Gastrocnemius medialis (tissue), 4 donors: ENCODE data around the gene LELP1. TPM values are rescaled to one million over a fixed set of nuclear protein-coding genes. Genes with fewer than 3 reads are reported as not detected.

Source experiments
- ATAC-seq, 2 donors: fragments of 150-250 bp; one replicate each; pipeline ENCODE4 v1.9.1; 2016
- DNase-seq, 2 donors: peaks; one replicate each; pipeline ENCODE4 v3.0.0-alpha.2; 2019
- H3K27ac ChIP-seq, 4 donors: fragments of 200-600 bp; sonication (generic); 1 replicate in 1 of 4; 2 replicates in 3 of 4; pipeline ENCODE4 v1.5.1; 2016 to 2018; ENCODE audit warnings: mild to moderate bottlenecking in 2 of 4, moderate library complexity in 1 of 4
- H3K27me3 ChIP-seq, 3 donors: fragments of 200-600 bp; sonication (generic) in 2 of 3; 1 replicate in 1 of 3; 2 replicates in 2 of 3; pipeline versions ENCODE4 v1.5.1 to v1.6.0; 2016 to 2019; ENCODE audit warnings: mild to moderate bottlenecking in 1 of 3, moderate library complexity in 1 of 3
- H3K36me3 ChIP-seq, 2 donors: fragments of 200-600 bp; sonication (generic) in 1 of 2; one replicate each; pipeline ENCODE4 v1.5.1; 2017 to 2018
- H3K4me1 ChIP-seq, 2 donors: fragments of 200-600 bp; sonication (generic) in 1 of 2; one replicate each; pipeline ENCODE4 v1.5.1; 2016 to 2017; ENCODE audit warnings: mild to moderate bottlenecking in 2 of 2
- H3K4me3 ChIP-seq, 4 donors: fragments of 200-600 bp; sonication (generic) in 3 of 4; 1 replicate in 1 of 4; 2 replicates in 3 of 4; pipeline ENCODE4 v1.5.1; 2016 to 2019; ENCODE audit warnings: mild to moderate bottlenecking in 2 of 4
- H3K9me3 ChIP-seq, 3 donors: fragments of 200-600 bp; sonication (generic) in 2 of 3; 1 replicate in 1 of 3; 2 replicates in 2 of 3; pipeline ENCODE4 v1.5.1; 2016 to 2019
- POLR2A ChIP-seq, 2 donors: fragments of 450-650 bp; IDR thresholded peaks; one replicate each; pipeline ENCODE4 v1.6.1; 2017; ENCODE audit warnings: antibody characterized with exemption in 2 of 2, mild to moderate bottlenecking in 2 of 2, moderate library complexity in 2 of 2
- in situ Hi-C, 4 donors: fragments of 200-750 bp; cut with MboI; loops; one replicate each; pipeline versions ENCODE4 v1.15.0 to v1.8.0; 2017; ENCODE audit warnings: low sequenced_read_pairs in 4 of 4
- intact Hi-C: fragments of 100-400 bp; cut with DNase I; formaldehyde crosslinking; loops from one replicate; pipeline ENCODE4 v1.15.1; 2023; ENCODE audit warnings: low total_unique reads
- total RNA-seq, 4 donors: library from RNA; depleted of rRNA; stranded (reverse); fragments of >200 nt; gene quantifications; one replicate each; pipeline versions ENCODE4 v1.1.0 to v1.2.3, GENCODE V29; 2016
- TF ChIP-seq, protein P1 (sequence below), 5 experiments: fragments of 450-650 bp in 3 of 5; fragments of 200-600 bp in 2 of 5; sonication (generic) in 2 of 5; IDR thresholded peaks in 4 of 5; conservative IDR thresholded peaks in 1 of 5; 1 replicate in 4 of 5; 2 replicates in 1 of 5; pipeline ENCODE4 v1.5.1; 2016 to 2019; ENCODE audit warnings: antibody characterized with exemption in 5 of 5, mild to moderate bottlenecking in 3 of 5, moderate library complexity in 3 of 5

Gene LELP1
- not detected for total RNA-seq

- no peak within 1 kb of the TSS for H3K4me3 ChIP-seq
- intact Hi-C loops (no loop called here), in situ Hi-C loops (no loop called here)
- no peak within 1 kb of the TSS for H3K27ac ChIP-seq
- no peak for DNase-seq
- ATAC-seq: no peak
- TF ChIP-seq, protein P1, sequence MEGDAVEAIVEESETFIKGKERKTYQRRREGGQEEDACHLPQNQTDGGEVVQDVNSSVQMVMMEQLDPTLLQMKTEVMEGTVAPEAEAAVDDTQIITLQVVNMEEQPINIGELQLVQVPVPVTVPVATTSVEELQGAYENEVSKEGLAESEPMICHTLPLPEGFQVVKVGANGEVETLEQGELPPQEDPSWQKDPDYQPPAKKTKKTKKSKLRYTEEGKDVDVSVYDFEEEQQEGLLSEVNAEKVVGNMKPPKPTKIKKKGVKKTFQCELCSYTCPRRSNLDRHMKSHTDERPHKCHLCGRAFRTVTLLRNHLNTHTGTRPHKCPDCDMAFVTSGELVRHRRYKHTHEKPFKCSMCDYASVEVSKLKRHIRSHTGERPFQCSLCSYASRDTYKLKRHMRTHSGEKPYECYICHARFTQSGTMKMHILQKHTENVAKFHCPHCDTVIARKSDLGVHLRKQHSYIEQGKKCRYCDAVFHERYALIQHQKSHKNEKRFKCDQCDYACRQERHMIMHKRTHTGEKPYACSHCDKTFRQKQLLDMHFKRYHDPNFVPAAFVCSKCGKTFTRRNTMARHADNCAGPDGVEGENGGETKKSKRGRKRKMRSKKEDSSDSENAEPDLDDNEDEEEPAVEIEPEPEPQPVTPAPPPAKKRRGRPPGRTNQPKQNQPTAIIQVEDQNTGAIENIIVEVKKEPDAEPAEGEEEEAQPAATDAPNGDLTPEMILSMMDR (IDR thresholded peaks at IDR 0.05 in 4 of 5, conservative IDR thresholded peaks at IDR 0.05 in 1 of 5): no peak
- TF ChIP-seq POLR2A (IDR thresholded peaks at IDR 0.05): no peak
- no peaks in the 10 kb centered on the region for H3K36me3 ChIP-seq
- no peaks in the 10 kb centered on the region for H3K9me3 ChIP-seq
- no peaks in the 10 kb centered on the region for H3K27me3 ChIP-seq
- H3K4me1 ChIP-seq: no peaks in the 10 kb centered on the region
Measured at GRCh38 chr1:153203130-153203529, at the start of gene LELP1. LELP1 (plus strand) TSS chr1:153203430; CDS start chr1:153204708, 1,278 bp downstream.

DNA sequence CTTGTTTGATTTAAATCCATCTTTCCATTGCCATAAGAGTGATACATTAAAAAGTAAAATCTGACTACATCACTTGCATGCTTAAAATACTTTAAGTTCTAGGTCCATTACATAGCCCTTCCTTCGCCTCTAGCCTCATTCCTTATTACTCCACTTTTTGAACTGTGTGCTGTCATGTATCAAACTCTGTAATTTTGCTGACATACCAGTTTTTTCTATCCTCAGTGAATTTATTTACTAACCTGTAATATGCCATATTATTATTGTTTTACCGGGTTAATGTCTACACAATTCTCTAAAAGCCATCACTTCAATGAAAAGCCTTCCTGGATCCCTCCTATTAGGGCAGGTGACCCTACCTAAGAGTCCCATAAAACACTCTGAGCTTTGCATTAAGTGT, 47.7 kb upstream of the LELP1 start:
- Histone ChIP-seq H3K36me3 (no peaks in the 10 kb centered on the region), H3K27ac (no peak overlapping the region), H3K27me3 (no peaks in the 10 kb centered on the region), H3K4me3 (no peak overlapping the region), H3K4me1 (no peaks in the 10 kb centered on the region), H3K9me3 (no peaks in the 10 kb centered on the region)
- in situ Hi-C loops (no loop called here), intact Hi-C loops (no loop called here)
- no peak for DNase-seq
- TF ChIP-seq, protein P1 (IDR thresholded peaks at IDR 0.05 in 4 of 5, conservative IDR thresholded peaks at IDR 0.05 in 1 of 5): no peak
- no peak for TF ChIP-seq POLR2A (IDR thresholded peaks at IDR 0.05)
- ATAC-seq: no peak

DNA sequence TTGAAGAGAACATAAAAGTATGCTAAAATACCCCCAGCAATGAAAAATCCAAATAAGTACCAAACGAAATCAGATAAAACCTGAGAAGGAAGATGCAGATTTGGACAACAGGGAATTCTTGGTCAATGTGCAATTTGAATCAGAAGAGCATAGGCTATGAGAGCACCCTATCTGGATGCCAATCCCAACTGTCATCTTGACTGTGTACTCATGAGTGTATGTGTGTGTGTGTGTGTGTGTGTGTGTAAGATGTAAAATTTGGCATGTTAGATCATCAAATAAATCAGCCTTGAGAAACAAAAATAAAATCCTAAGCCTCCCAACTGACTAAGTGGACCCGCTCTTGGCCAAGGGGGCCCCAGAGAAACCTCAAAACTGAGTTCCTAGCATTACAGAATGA, 34.5 kb upstream of the LELP1 start:
- H3K36me3 ChIP-seq: no peaks in the 10 kb centered on the region
- no peaks in the 10 kb centered on the region for H3K4me1 ChIP-seq
- ATAC-seq (no peak), DNase-seq (no peak)
- intact Hi-C loops (no loop called here), in situ Hi-C loops (no loop called here)
- H3K27me3 ChIP-seq: no peaks in the 10 kb centered on the region
- TF ChIP-seq POLR2A (IDR thresholded peaks at IDR 0.05): no peak
- H3K27ac ChIP-seq: no peak overlapping the region
- H3K4me3 ChIP-seq: no peak overlapping the region
- H3K9me3 ChIP-seq: no peaks in the 10 kb centered on the region

DNA sequence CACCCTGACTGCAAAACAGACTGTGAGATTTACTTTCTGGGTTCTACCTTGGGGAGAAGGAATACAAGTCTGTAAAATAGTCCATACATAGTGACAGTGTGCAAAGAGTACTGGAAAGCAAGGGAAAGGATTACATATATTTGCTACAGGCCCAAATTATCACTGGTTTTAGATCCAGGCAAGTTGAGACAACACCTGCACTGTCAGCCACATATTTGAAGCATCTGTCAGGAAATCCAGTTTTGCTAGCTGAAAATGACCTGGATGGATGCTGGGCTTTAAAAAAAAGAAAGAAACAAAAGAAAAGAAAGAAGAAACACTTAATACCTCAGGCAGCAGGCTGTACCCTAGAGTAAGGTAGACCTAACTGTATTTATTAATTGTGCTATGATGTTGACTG, 28.6 kb upstream of the LELP1 start:
- DNase-seq (no peak), ATAC-seq (no peak)
- TF ChIP-seq POLR2A (IDR thresholded peaks at IDR 0.05): no peak
- TF ChIP-seq, protein P1 (IDR thresholded peaks at IDR 0.05 in 4 of 5, conservative IDR thresholded peaks at IDR 0.05 in 1 of 5): no peak
- no peak overlapping the region for H3K4me3 ChIP-seq
- H3K36me3 ChIP-seq: no peaks in the 10 kb centered on the region
- in situ Hi-C loops (no loop called here), intact Hi-C loops (no loop called here)
- no peaks in the 10 kb centered on the region for H3K4me1 ChIP-seq
- H3K27ac ChIP-seq: no peak overlapping the region
- no peaks in the 10 kb centered on the region for H3K9me3 ChIP-seq
- no peaks in the 10 kb centered on the region for H3K27me3 ChIP-seq

GRCh38 chr1:153178922-153179321, 24.3 kb upstream of the LELP1 start:
- Histone ChIP-seq H3K4me1 (no peaks in the 10 kb centered on the region), H3K9me3 (no peaks in the 10 kb centered on the region), H3K36me3 (no peaks in the 10 kb centered on the region), H3K27me3 (no peaks in the 10 kb centered on the region), H3K27ac (no peak overlapping the region), H3K4me3 (no peak overlapping the region)
- no peak for TF ChIP-seq POLR2A (IDR thresholded peaks at IDR 0.05)
- TF ChIP-seq, protein P1 (IDR thresholded peaks at IDR 0.05 in 4 of 5, conservative IDR thresholded peaks at IDR 0.05 in 1 of 5): no peak
- intact Hi-C loops (no loop called here), in situ Hi-C loops (no loop called here)
- ATAC-seq: no peak
- no peak for DNase-seq
